Measurements from ENCODE around the gene SCRN1. TPM values are rescaled to one million over a fixed set of nuclear protein-coding genes. Genes with fewer than 3 reads are reported as not detected.

Gene SCRN1
- total RNA-seq, 1 donor from 2014 or later, result 36.1 TPM

- Histone ChIP-seq H3K4me1 (no peaks in the 10 kb centered on the region), H3K27me3 (no peaks in the 10 kb centered on the region), H3K27ac (no peak overlapping the region), H3K4me3 (no peak overlapping the region), H3K36me3 (no peaks in the 10 kb centered on the region), H3K9me3 (no peaks in the 10 kb centered on the region)
- no peak for DNase-seq
- no peak for ATAC-seq
- intact Hi-C loops (cut with DNase I), result no loop called here
- no peak for TF ChIP-seq CTCF (IDR thresholded peaks at IDR 0.05)
These were observed 12.4 kb upstream of the SCRN1 start for GRCh38 chr7:30001998-30002397.

GRCh38 chr7:29998489-29998888 is 8.9 kb upstream of the SCRN1 start:
- no peaks in the 10 kb centered on the region for H3K4me1 ChIP-seq
- intact Hi-C loops (cut with DNase I), result no loop called here
- H3K27ac ChIP-seq, result no peak overlapping the region
- no peak for DNase-seq
- H3K36me3 ChIP-seq, result no peaks in the 10 kb centered on the region
- H3K4me3 ChIP-seq, result no peak overlapping the region
- no peaks in the 10 kb centered on the region for H3K27me3 ChIP-seq
- peaks cover 7% of the 10 kb centered on the region for H3K9me3 ChIP-seq
- no peak for ATAC-seq
- TF ChIP-seq CTCF (IDR thresholded peaks at IDR 0.05), result no peak

GRCh38 chr7:29996321-29996720 is 6.7 kb upstream of the SCRN1 start:
- Histone ChIP-seq H3K4me1 (no peaks in the 10 kb centered on the region), H3K4me3 (no peak overlapping the region), H3K36me3 (no peaks in the 10 kb centered on the region), H3K9me3 (peaks cover 12% of the 10 kb centered on the region), H3K27me3 (no peaks in the 10 kb centered on the region), H3K27ac (no peak overlapping the region)
- intact Hi-C loops (cut with DNase I), result no loop called here
- ATAC-seq (no peak), DNase-seq (no peak)
- TF ChIP-seq CTCF (IDR thresholded peaks at IDR 0.05), result no peak

- Histone ChIP-seq H3K4me1 (no peaks in the 10 kb centered on the region), H3K27ac (no peak overlapping the region), H3K9me3 (peaks cover 12% of the 10 kb centered on the region), H3K36me3 (no peaks in the 10 kb centered on the region), H3K4me3 (no peak overlapping the region), H3K27me3 (no peaks in the 10 kb centered on the region)
- ATAC-seq (no peak), DNase-seq (no peak)
- no peak for TF ChIP-seq CTCF (IDR thresholded peaks at IDR 0.05)
- intact Hi-C loops (cut with DNase I), result no loop called here
These were observed 6.1 kb upstream of the SCRN1 start for GRCh38 chr7:29995652-29996051.

- Histone ChIP-seq H3K9me3 (peaks cover 12% of the 10 kb centered on the region), H3K4me1 (no peaks in the 10 kb centered on the region), H3K27ac (no peak overlapping the region), H3K4me3 (no peak overlapping the region), H3K36me3 (no peaks in the 10 kb centered on the region), H3K27me3 (no peaks in the 10 kb centered on the region)
- DNase-seq (no peak), ATAC-seq (no peak)
- intact Hi-C loops (cut with DNase I), result no loop called here
- TF ChIP-seq CTCF (IDR thresholded peaks at IDR 0.05), result no peak
These were observed 3.5 kb upstream of the SCRN1 start for GRCh38 chr7:29993140-29993539.

GRCh38 chr7:29991937-29992336 is 2.3 kb upstream of the SCRN1 start:
- DNase-seq, result no peak
- H3K4me1 ChIP-seq, result no peaks in the 10 kb centered on the region
- no peaks in the 10 kb centered on the region for H3K36me3 ChIP-seq
- TF ChIP-seq CTCF (IDR thresholded peaks at IDR 0.05), result no peak
- no peak overlapping the region for H3K4me3 ChIP-seq
- intact Hi-C loops (cut with DNase I), result no loop called here
- no peak overlapping the region for H3K27ac ChIP-seq
- peaks cover 12% of the 10 kb centered on the region for H3K9me3 ChIP-seq
- H3K27me3 ChIP-seq, result no peaks in the 10 kb centered on the region
- no peak for ATAC-seq
